Vagina (tissue), 2 donors: ENCODE results near the gene DGKG. TPM values are rescaled to one million over a fixed set of nuclear protein-coding genes. Genes with fewer than 3 reads are reported as not detected.

ENCODE experiments used
- DNase-seq, 2 donors: peaks; one replicate each; pipeline ENCODE4 v3.0.0-alpha.2; 2017; ENCODE audit errors: extremely low spot score in 2 of 2
- H3K27ac ChIP-seq: fragments of 200-600 bp; sonication (generic); one replicate; pipeline ENCODE4 v1.5.1; 2019
- H3K27me3 ChIP-seq: fragments of 200-600 bp; sonication (generic); one replicate; pipeline ENCODE4 v1.5.1; 2019
- H3K36me3 ChIP-seq, 2 donors: fragments of 200-600 bp; sonication (generic); one replicate each; pipeline ENCODE4 v1.5.1; 2017 to 2019
- H3K4me1 ChIP-seq: fragments of 200-600 bp; sonication (generic); one replicate; pipeline ENCODE4 v1.5.1; 2019
- H3K4me3 ChIP-seq, 2 donors: fragments of 200-600 bp; sonication (generic); 1 replicate in 1 of 2; 2 replicates in 1 of 2; pipeline ENCODE4 v1.5.1; 2016 to 2019
- H3K9me3 ChIP-seq: fragments of 200-600 bp; sonication (generic); one replicate; pipeline ENCODE4 v1.5.1; 2019
- POLR2A ChIP-seq, 2 donors: fragments of 450-650 bp; IDR thresholded peaks; one replicate each; pipeline ENCODE4 v1.6.1; 2017; ENCODE audit warnings: antibody characterized with exemption in 2 of 2, mild to moderate bottlenecking in 2 of 2, moderate library complexity in 2 of 2
- POLR2AphosphoS5 ChIP-seq, 2 donors: sonication (generic); formaldehyde crosslinking; IDR thresholded peaks; one replicate each; pipeline ENCODE4 v1.9.0; 2017; ENCODE audit warnings: antibody characterized with exemption in 2 of 2, mild to moderate bottlenecking in 2 of 2, low read depth in 1 of 2; ENCODE audit not compliant: insufficient read depth in 1 of 2
- intact Hi-C: fragments of 100-400 bp; cut with DNase I; formaldehyde crosslinking; loops from one replicate; pipeline ENCODE4 v1.15.1; 2023
- total RNA-seq: library from RNA; depleted of rRNA; stranded (reverse); fragments of >200 nt; gene quantifications from one replicate; pipeline ENCODE4 v1.2.3, GENCODE V29; 2016
- TF ChIP-seq, protein P1 (sequence below), 3 experiments: fragments of 450-650 bp in 2 of 3; fragments of 200-600 bp in 1 of 3; sonication (generic) in 1 of 3; IDR thresholded peaks; one replicate each; pipeline ENCODE4 v1.5.1; 2017 to 2019; ENCODE audit warnings: antibody characterized with exemption in 3 of 3, mild to moderate bottlenecking in 2 of 3, moderate library complexity in 2 of 3

DGKG gene
- total RNA-seq, 1 donor from 2014 or later, result 2.5 TPM

- H3K27me3 ChIP-seq, result no peaks in the 10 kb centered on the region
- TF ChIP-seq, protein P1, sequence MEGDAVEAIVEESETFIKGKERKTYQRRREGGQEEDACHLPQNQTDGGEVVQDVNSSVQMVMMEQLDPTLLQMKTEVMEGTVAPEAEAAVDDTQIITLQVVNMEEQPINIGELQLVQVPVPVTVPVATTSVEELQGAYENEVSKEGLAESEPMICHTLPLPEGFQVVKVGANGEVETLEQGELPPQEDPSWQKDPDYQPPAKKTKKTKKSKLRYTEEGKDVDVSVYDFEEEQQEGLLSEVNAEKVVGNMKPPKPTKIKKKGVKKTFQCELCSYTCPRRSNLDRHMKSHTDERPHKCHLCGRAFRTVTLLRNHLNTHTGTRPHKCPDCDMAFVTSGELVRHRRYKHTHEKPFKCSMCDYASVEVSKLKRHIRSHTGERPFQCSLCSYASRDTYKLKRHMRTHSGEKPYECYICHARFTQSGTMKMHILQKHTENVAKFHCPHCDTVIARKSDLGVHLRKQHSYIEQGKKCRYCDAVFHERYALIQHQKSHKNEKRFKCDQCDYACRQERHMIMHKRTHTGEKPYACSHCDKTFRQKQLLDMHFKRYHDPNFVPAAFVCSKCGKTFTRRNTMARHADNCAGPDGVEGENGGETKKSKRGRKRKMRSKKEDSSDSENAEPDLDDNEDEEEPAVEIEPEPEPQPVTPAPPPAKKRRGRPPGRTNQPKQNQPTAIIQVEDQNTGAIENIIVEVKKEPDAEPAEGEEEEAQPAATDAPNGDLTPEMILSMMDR (IDR thresholded peaks at IDR 0.05), result no peak
- TF ChIP-seq POLR2A (IDR thresholded peaks at IDR 0.05) (no peak), POLR2AphosphoS5 (IDR thresholded peaks at IDR 0.05; ENCODE audit: insufficient read depth in 1 of 2, low read depth in 1 of 2) (no peak)
- no peak overlapping the region for H3K27ac ChIP-seq
- no peak for DNase-seq
- intact Hi-C loops, result no loop called here
- no peaks in the 10 kb centered on the region for H3K9me3 ChIP-seq
- H3K36me3 ChIP-seq, result no peaks in the 10 kb centered on the region
- no peak overlapping the region for H3K4me3 ChIP-seq
- H3K4me1 ChIP-seq, result no peaks in the 10 kb centered on the region
Measured at GRCh38 chr3:186226482-186226881, 135.6 kb downstream of the DGKG start.

DNA sequence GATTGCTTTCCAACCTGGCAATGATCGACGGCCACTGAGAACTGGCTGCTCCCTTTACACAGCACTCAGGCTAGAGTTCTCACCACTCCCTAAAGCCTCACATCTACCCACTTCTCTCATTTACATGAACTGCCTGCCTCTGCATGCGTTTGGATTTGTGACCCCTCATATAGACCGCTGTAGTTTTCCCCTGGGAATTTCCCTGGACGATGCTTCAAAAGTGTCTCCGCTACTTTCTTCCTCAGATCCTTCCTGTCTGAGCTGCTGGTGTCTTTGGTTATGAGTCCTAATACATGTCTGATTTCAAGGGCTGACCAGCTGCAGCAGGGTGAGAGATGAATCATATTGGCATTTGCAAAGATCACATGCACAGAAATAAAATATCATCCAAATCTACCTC, 136.4 kb downstream of the DGKG start:
- no peak overlapping the region for H3K4me3 ChIP-seq
- no peaks in the 10 kb centered on the region for H3K4me1 ChIP-seq
- intact Hi-C loops, result no loop called here
- H3K27ac ChIP-seq, result no peak overlapping the region
- H3K36me3 ChIP-seq, result no peaks in the 10 kb centered on the region
- no peaks in the 10 kb centered on the region for H3K27me3 ChIP-seq
- DNase-seq, result no peak
- no peaks in the 10 kb centered on the region for H3K9me3 ChIP-seq
- no peak for TF ChIP-seq POLR2AphosphoS5 (IDR thresholded peaks at IDR 0.05; ENCODE audit: insufficient read depth in 1 of 2, low read depth in 1 of 2)
- TF ChIP-seq POLR2A (IDR thresholded peaks at IDR 0.05), result no peak
- TF ChIP-seq, protein P1 (IDR thresholded peaks at IDR 0.05), result no peak

GRCh38 chr3:186224041-186224610, 137.9 kb downstream of the DGKG start:
- Histone ChIP-seq H3K4me3 (no peak overlapping the region), H3K9me3 (no peaks in the 10 kb centered on the region), H3K4me1 (no peaks in the 10 kb centered on the region), H3K27me3 (no peaks in the 10 kb centered on the region), H3K27ac (no peak overlapping the region), H3K36me3 (no peaks in the 10 kb centered on the region)
- intact Hi-C loops, result no loop called here
- no peak for DNase-seq
- no peak for TF ChIP-seq POLR2A (IDR thresholded peaks at IDR 0.05)
- no peak for TF ChIP-seq POLR2AphosphoS5 (IDR thresholded peaks at IDR 0.05; ENCODE audit: insufficient read depth in 1 of 2, low read depth in 1 of 2)

DNA sequence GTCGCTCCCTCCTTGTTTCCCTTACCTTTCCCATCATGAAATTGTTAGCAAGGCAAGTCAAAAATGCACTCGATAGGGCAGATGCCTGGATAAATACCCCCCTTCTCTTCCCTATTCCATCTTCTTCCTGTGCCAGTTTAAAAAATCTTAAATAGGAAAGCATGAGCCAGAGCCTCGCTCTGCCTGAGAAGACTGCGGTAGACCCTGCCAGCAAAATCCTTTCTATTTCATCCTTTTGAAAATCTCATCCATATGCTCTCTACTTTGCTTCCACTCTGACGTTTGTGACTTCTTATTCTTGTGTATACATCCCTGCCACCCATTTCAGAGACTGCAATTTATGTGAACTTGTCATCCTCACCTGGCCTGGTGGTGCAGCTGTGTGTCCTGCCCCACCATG, 138.6 kb downstream of the DGKG start:
- TF ChIP-seq POLR2A (IDR thresholded peaks at IDR 0.05) (no peak), POLR2AphosphoS5 (IDR thresholded peaks at IDR 0.05; ENCODE audit: insufficient read depth in 1 of 2, low read depth in 1 of 2) (no peak)
- TF ChIP-seq, protein P1 (IDR thresholded peaks at IDR 0.05), result no peak
- Histone ChIP-seq H3K27me3 (no peaks in the 10 kb centered on the region), H3K4me1 (no peaks in the 10 kb centered on the region), H3K9me3 (no peaks in the 10 kb centered on the region), H3K4me3 (no peak overlapping the region), H3K36me3 (no peaks in the 10 kb centered on the region), H3K27ac (no peak overlapping the region)
- DNase-seq, result no peak
- intact Hi-C loops, result no loop called here

GRCh38 chr3:186221760-186222378, 140.2 kb downstream of the DGKG start:
- intact Hi-C loops, result no loop called here
- no peaks in the 10 kb centered on the region for H3K4me1 ChIP-seq
- no peak for TF ChIP-seq POLR2AphosphoS5 (IDR thresholded peaks at IDR 0.05; ENCODE audit: insufficient read depth in 1 of 2, low read depth in 1 of 2)
- TF ChIP-seq, protein P1 (IDR thresholded peaks at IDR 0.05), result no peak
- TF ChIP-seq POLR2A (IDR thresholded peaks at IDR 0.05), result no peak
- DNase-seq, result no peak
- no peaks in the 10 kb centered on the region for H3K36me3 ChIP-seq
- no peak overlapping the region for H3K27ac ChIP-seq
- no peaks in the 10 kb centered on the region for H3K9me3 ChIP-seq
- no peak overlapping the region for H3K4me3 ChIP-seq
- no peaks in the 10 kb centered on the region for H3K27me3 ChIP-seq
